Loucy (cell line): ENCODE data around the gene TMSB4Y.

ENCODE experiments used
- CTCF ChIP-seq: fragments of 200-600 bp; sonication (generic); conservative IDR thresholded peaks from 2 replicates; pipeline ENCODE4 v1.5.1; 2014; ENCODE audit warnings: mild to moderate bottlenecking, antibody characterized with exemption, low read length
- EZH2phosphoT487 ChIP-seq: fragments of 200-600 bp; IDR thresholded peaks from 2 replicates; pipeline ENCODE4 v1.6.1; 2018; ENCODE audit warnings: antibody characterized with exemption, mild to moderate bottlenecking, moderate library complexity, borderline replicate concordance

GRCh38 chrY:13738618-13739017 lies 34.9 kb downstream of the TMSB4Y start:
- TF ChIP-seq CTCF (no peak), EZH2phosphoT487 (no peak)
